ENCODE data around the gene TSPAN18.

GRCh38 chr11:44952082-44952481 lies 225.3 kb downstream of the TSPAN18 start:
- no peak for TF ChIP-seq POLR2A (IDR thresholded peaks at IDR 0.05; ENCODE audit: low read length)
- no peak for TF ChIP-seq GATA1 (IDR thresholded peaks at IDR 0.05; ENCODE audit: low read depth, low read length)

Measured in erythroblast (primary cell).